GM12865 (cell line): ENCODE measurements around the gene AZU1.

Experiments used
- DNase-seq: peaks from one replicate; pipeline ENCODE4 v3.0.0; 2010; ENCODE audit warnings: low read depth
- H3K4me3 ChIP-seq: 2 replicates; pipeline ENCODE4 v1.5.1; 2011; ENCODE audit warnings: mild to moderate bottlenecking, low read depth, low read length, control low read depth
- TF ChIP-seq, protein P1 (sequence below): IDR thresholded peaks from 2 replicates; pipeline ENCODE4 v1.5.1; 2011; ENCODE audit warnings: low read length, control low read depth, low read depth, inconsistent platforms; ENCODE audit not compliant: insufficient read depth; ENCODE audit errors: missing control alignments

The AZU1 gene

GRCh38 chr19:805600-806550, 21.8 kb upstream of the AZU1 start:
- no peak overlapping the region for H3K4me3 ChIP-seq
- TF ChIP-seq, protein P1, sequence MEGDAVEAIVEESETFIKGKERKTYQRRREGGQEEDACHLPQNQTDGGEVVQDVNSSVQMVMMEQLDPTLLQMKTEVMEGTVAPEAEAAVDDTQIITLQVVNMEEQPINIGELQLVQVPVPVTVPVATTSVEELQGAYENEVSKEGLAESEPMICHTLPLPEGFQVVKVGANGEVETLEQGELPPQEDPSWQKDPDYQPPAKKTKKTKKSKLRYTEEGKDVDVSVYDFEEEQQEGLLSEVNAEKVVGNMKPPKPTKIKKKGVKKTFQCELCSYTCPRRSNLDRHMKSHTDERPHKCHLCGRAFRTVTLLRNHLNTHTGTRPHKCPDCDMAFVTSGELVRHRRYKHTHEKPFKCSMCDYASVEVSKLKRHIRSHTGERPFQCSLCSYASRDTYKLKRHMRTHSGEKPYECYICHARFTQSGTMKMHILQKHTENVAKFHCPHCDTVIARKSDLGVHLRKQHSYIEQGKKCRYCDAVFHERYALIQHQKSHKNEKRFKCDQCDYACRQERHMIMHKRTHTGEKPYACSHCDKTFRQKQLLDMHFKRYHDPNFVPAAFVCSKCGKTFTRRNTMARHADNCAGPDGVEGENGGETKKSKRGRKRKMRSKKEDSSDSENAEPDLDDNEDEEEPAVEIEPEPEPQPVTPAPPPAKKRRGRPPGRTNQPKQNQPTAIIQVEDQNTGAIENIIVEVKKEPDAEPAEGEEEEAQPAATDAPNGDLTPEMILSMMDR: no peak
- no peak for DNase-seq

DNA sequence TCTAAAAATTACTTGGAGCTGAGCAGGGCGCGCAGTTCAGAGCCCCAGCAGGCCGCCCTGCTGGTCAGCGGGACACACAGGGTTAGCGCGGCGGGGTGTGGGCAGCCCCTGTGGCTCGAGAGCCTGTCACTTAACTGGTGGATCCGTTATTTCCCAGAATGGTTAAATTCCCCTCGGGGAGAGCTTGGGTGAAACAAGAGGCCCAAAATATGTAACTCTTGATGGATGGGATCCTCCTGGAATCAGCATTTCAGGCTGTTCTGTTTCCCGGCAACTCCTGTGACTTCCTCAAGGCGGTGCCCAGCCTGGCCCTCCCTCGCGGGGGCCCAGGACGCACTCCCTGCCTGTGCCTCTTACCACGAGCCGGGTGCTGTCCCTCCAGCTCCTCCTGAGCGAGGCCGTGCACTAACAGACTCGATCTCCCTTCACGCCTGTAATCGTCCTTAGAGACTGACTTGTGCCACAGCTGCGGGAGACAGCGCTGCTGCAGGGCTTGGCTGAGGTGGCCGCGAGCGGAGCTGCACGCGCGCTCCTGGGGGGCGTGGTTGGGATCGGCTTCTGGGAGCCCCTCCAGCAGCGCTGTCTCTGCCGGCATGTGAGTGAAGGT, 20.7 kb upstream of the AZU1 start:
- no peak for DNase-seq
- TF ChIP-seq, protein P1: no peak
- H3K4me3 ChIP-seq: no peak overlapping the region

- DNase-seq: no peak
- no peak overlapping the region for H3K4me3 ChIP-seq
- TF ChIP-seq, protein P1: no peak
Observed at GRCh38 chr19:807627-808422, 19.8 kb upstream of the AZU1 start.

DNA sequence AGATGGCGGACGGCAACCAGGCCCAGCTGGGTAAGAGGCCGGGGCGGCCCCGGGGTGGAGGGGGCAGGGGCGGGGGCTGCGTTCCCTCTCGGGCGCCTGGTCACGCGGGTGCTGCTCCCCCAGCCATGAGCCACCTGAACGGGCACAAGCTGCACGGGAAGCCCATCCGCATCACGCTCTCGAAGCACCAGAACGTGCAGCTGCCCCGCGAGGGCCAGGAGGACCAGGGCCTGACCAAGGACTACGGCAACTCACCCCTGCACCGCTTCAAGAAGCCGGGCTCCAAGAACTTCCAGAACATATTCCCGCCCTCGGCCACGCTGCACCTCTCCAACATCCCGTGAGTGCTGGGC, 19.2 kb upstream of the AZU1 start:
- no peak for DNase-seq
- TF ChIP-seq, protein P1: no peak

GRCh38 chr19:810077-810855, 17.4 kb upstream of the AZU1 start:
- DNase-seq: no peak
- TF ChIP-seq, protein P1: no peak
- no peak overlapping the region for H3K4me3 ChIP-seq

More for the DNA sequence above, 19.2 kb upstream of the AZU1 start:
- no peak overlapping the region for H3K4me3 ChIP-seq

- no peak for DNase-seq
- TF ChIP-seq, protein P1: no peak
Observed at GRCh38 chr19:810883-811489, 16.7 kb upstream of the AZU1 start.

More at GRCh38 chr19:810883-811489, 16.7 kb upstream of the AZU1 start:
- H3K4me3 ChIP-seq: no peak overlapping the region
